CD4-positive, alpha-beta T cell (primary cell): Measurements from ENCODE around the gene CLCF1. TPM values are rescaled to one million over a fixed set of nuclear protein-coding genes. Genes with fewer than 3 reads are reported as not detected.

Source experiments
- ATAC-seq: fragments of 200-7000 bp; cut with Tn5 transposase; one replicate; pipeline ENCODE4 v1.10.0; 2022; ENCODE audit warnings: mild to moderate bottlenecking; ENCODE audit not compliant: poor library complexity
- CTCF ChIA-PET: fragments of 350-600 bp; sonication (Branson Sonifier 250); formaldehyde crosslinking; loops from one replicate; lab custom pipeline; 2021; ENCODE audit warnings: antibody characterized with exemption, inconsistent platforms; lab: Charles Lee
- POLR2A ChIA-PET: fragments of 350-600 bp; sonication (Branson Sonifier 250); formaldehyde crosslinking; loops from one replicate; lab custom pipeline; 2021; ENCODE audit warnings: antibody characterized with exemption, inconsistent platforms; lab: Charles Lee
- DNase-seq, 14 experiments: peaks; one replicate each; pipeline ENCODE4 v3.0.0-alpha.2; 2013 to 2020; ENCODE audit warnings: mixed read lengths in 2 of 14
- H3K27ac ChIP-seq, 2 donors: one replicate each; pipeline versions ENCODE4 v1.5.1 to v1.7.0; 2013; ENCODE audit warnings: low read length in 2 of 2, low read depth in 1 of 2, mild to moderate bottlenecking in 1 of 2
- H3K27me3 ChIP-seq, 2 experiments: 1 replicate in 1 of 2; 2 replicates in 1 of 2; pipeline versions ENCODE4 v1.6.1 to v1.7.0; 2013; ENCODE audit warnings: low read length in 2 of 2, control low read depth in 1 of 2, mild to moderate bottlenecking in 1 of 2, moderate library complexity in 1 of 2; ENCODE audit not compliant: insufficient read depth in 2 of 2, control insufficient read depth in 1 of 2
- H3K36me3 ChIP-seq: one replicate; pipeline ENCODE4 v1.6.1; 2013; ENCODE audit warnings: low read length, control low read depth; ENCODE audit not compliant: insufficient read depth
- H3K4me1 ChIP-seq: one replicate; pipeline ENCODE4 v1.6.1; 2013; ENCODE audit warnings: low read length, control low read depth; ENCODE audit not compliant: insufficient read depth
- H3K4me3 ChIP-seq: one replicate; pipeline ENCODE4 v1.5.1; 2013; ENCODE audit warnings: mild to moderate bottlenecking, low read length, moderate library complexity
- H3K9me3 ChIP-seq, 2 experiments: 1 replicate in 1 of 2; 2 replicates in 1 of 2; pipeline versions ENCODE4 v1.6.1 to v1.7.0; 2013; ENCODE audit warnings: low read length in 2 of 2, mild to moderate bottlenecking in 2 of 2, control low read depth in 1 of 2, moderate library complexity in 1 of 2; ENCODE audit not compliant: control insufficient read depth in 1 of 2, insufficient read depth in 1 of 2
- H3K27ac Mint-ChIP-seq: one replicate; pipeline ENCODE4 v1.8.0; 2020; ENCODE audit warnings: mixed read lengths
- H3K27me3 Mint-ChIP-seq: one replicate; pipeline ENCODE4 v1.8.0; 2021; ENCODE audit warnings: mixed read lengths
- H3K36me3 Mint-ChIP-seq: one replicate; pipeline ENCODE4 v1.8.0; 2021; ENCODE audit warnings: low read depth, mixed read lengths
- H3K4me1 Mint-ChIP-seq: one replicate; pipeline ENCODE4 v1.8.0; 2021; ENCODE audit warnings: low read depth, mixed read lengths
- H3K4me3 Mint-ChIP-seq: one replicate; pipeline ENCODE4 v1.8.0; 2020; ENCODE audit warnings: mild to moderate bottlenecking, mixed read lengths
- H3K9me3 Mint-ChIP-seq: one replicate; pipeline ENCODE4 v1.8.0; 2020; ENCODE audit warnings: mixed read lengths
- intact Hi-C, 2 experiments: fragments of 100-400 bp; cut with DNase I in 1 of 2; cut with micrococcal nuclease in 1 of 2; formaldehyde crosslinking; loops; one replicate each; pipeline versions ENCODE4 v1.15.1 to v1.9.0; 2023 to 2025; cut with DNase I, micrococcal nuclease
- total RNA-seq, 174 experiments: library from RNA in 2 of 174; stranded (reverse) in 2 of 174; gene quantifications; one replicate each; pipeline ENCODE4 v1.2.3 and lab custom pipeline; 2021 to 2026
- TF ChIP-seq, protein P1 (sequence below): fragments of 200-600 bp; IDR thresholded peaks from one replicate; pipeline ENCODE4 v1.8.0; 2022; ENCODE audit warnings: antibody characterized with exemption, mild to moderate bottlenecking

CLCF1 gene
- total RNA-seq, 2 experiments from 2014 or later, result 6.0 to 6.9 TPM

DNA sequence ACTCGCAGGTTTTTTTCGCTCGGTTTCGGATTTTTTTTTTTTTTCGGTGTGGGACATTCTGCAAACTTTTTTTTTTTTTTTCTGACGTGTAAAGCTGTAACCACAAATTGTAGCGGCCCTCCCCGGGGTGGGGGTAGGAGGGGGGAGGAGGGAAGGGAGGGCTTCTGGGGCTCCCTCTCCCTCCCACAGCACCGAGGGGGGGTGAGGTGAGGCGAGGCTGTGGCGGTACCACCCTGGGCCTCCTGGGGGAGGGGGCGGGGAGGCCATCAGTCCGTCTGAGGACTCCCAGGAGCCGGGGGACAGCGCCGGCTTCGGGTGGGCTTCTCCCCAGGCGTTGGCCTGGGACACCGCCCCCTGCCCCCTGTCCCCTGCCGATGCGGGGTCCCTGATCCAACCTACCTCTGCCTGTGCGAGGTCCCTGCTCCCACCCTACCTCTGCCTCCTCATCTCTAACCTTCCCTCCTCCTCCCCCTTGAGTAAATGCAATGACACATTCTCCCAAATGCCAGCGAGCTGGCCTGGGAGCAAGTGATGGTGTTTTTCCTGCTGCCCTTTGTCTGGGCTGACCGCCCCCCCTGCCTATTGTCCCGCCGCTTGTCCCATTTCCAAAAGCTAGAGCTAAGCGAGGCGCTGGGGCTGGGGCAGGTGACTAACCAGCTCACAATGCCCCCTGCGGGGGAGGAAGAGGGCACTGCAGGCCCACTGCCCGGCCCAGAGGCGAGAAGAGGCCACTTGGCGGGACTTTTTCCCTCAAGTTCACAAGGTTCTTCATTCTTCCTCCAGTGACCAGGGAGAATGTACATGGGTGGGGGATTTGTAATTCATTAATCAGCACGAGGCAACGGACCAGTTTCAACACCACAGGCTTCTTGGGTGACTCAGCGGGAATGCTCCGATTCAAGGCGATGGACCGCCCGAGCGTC, 511 bp upstream of the CLCF1 start:
- Mint-ChIP-seq H3K27me3 (peaks cover 42% of the 10 kb centered on the region), H3K9me3 (no peaks in the 10 kb centered on the region)
- peak; percentile 70 to 93 (median 76) for DNase-seq

DNA sequence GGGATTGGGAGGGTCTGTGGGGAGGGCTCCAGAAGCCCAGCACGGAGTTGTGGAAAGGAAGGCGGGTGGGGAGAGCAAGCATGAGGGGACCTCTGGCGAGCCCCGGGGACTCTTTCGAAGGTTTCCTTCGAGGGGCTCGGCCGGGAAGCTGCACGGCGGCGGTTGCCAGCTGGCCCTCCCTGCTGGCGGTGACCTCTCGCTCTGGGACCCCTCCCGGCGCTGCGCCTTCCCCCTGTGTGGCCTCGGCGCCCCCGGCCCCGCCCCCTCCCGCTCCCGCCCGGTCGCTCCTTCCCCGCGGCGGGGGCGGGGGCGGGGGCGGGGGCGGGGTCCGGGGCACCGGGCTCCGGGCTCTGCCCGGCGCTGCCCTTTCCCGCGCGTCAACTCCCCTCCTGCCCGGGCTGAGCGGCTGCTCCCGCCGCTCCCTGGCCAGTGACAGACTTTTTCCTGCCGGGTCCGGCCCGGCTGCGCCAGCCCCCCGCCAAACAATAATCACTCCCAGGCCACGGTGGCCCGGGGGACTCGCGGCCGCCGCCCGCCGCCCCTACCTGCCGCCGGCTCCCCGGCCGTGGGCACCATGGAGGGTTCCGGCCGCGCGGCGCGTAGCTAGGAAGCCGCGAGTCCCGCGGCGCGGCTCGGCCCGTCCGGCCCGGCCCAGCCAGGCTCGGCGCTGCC, 941 bp downstream of the CLCF1 start:
- peaks cover 67% of the 10 kb centered on the region for H3K4me1 Mint-ChIP-seq
- Histone ChIP-seq H3K36me3 (no peaks in the 10 kb centered on the region), H3K9me3 (no peaks in the 10 kb centered on the region), H3K27me3 (peaks cover 6 to 16% of the 10 kb centered on the region in 2 experiments), H3K27ac (peak overlapping the region in 1 of 2 donors; percentile 30), H3K4me3 (peak overlapping the region; percentile 46), H3K4me1 (peaks cover 75% of the 10 kb centered on the region)
- H3K27ac Mint-ChIP-seq, result no peak overlapping the region
- CTCF ChIA-PET, result interaction anchor here (1.8 to 5.6 kb wide), 5 partner anchors 10 to 27 kb away, joined by 4 to 32 read pairs (median 16); no protein-coding TSS in a partner anchor
- H3K4me3 Mint-ChIP-seq, result no peak overlapping the region
- intact Hi-C loops, result no loop called here
- H3K9me3 Mint-ChIP-seq, result no peaks in the 10 kb centered on the region
- H3K27me3 Mint-ChIP-seq, result peaks cover 42% of the 10 kb centered on the region
- ATAC-seq, result no peak
- peak in 2 of 14 experiments; percentile 25 to 40 for DNase-seq
- peaks cover 5% of the 10 kb centered on the region for H3K36me3 Mint-ChIP-seq
- POLR2A ChIA-PET, result interaction anchor here (0.8 to 8.2 kb wide), 9 partner anchors 9 to 132 kb away, joined by 3 to 81 read pairs (median 5); partner anchors contain the start of genes AIP, POLD4 and SSH3
- TF ChIP-seq, protein P1, sequence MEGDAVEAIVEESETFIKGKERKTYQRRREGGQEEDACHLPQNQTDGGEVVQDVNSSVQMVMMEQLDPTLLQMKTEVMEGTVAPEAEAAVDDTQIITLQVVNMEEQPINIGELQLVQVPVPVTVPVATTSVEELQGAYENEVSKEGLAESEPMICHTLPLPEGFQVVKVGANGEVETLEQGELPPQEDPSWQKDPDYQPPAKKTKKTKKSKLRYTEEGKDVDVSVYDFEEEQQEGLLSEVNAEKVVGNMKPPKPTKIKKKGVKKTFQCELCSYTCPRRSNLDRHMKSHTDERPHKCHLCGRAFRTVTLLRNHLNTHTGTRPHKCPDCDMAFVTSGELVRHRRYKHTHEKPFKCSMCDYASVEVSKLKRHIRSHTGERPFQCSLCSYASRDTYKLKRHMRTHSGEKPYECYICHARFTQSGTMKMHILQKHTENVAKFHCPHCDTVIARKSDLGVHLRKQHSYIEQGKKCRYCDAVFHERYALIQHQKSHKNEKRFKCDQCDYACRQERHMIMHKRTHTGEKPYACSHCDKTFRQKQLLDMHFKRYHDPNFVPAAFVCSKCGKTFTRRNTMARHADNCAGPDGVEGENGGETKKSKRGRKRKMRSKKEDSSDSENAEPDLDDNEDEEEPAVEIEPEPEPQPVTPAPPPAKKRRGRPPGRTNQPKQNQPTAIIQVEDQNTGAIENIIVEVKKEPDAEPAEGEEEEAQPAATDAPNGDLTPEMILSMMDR, result no peak

More for the DNA sequence above, 511 bp upstream of the CLCF1 start:
- Mint-ChIP-seq H3K4me3 (peak overlapping the region; percentile 94), H3K4me1 (peaks cover 53% of the 10 kb centered on the region), H3K36me3 (peaks cover 5% of the 10 kb centered on the region), H3K27ac (peak overlapping the region; percentile 91)
- intact Hi-C loops, result loop anchor here in 1 of 2 experiments (1.0 kb wide), 1 partner anchor 21 kb away; the partner anchor contains the start of gene POLD4
- Histone ChIP-seq H3K4me1 (peaks cover 63% of the 10 kb centered on the region), H3K27me3 (peaks cover 6 to 16% of the 10 kb centered on the region in 2 experiments), H3K27ac (no peak overlapping the region), H3K36me3 (no peaks in the 10 kb centered on the region), H3K4me3 (peak overlapping the region; percentile 48), H3K9me3 (no peaks in the 10 kb centered on the region)
- ATAC-seq, result peak; percentile 84
- ChIA-PET POLR2A (interaction anchor here (0.6 to 8.2 kb wide), 15 partner anchors 7 to 240 kb away, joined by 3 to 81 read pairs (median 4); partner anchors contain the start of genes AIP, POLD4, PPP1CA and PTPRCAP), CTCF (interaction anchor here (0.8 to 5.6 kb wide), 7 partner anchors 8 to 82 kb away, joined by 3 to 24 read pairs (median 11); partner anchors contain the start of gene PPP1CA)
- TF ChIP-seq, protein P1, result peak; percentile 40

DNA sequence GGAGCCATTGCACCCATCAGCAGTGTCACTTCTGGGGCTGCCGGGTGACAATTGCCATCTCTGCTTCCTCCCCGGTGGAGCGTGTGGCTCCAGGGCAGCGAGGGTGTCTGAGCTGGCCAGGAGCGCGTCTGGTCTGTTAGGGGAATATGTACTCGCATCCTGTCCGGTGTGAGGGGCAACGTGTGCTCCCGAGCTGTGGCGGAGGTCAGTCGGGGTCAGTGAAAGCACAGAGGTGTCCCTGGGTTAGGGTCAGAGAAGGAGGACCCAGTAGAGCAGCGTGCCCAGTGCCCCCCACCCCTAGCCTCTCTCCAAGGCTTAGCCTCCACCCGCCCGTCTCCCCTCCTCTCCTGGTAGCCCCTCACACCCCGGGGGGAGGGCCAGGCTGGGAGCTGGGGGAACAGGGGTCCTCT, 1.5 kb downstream of the CLCF1 start:
- DNase-seq (peak in 1 of 14 experiments; percentile 40), ATAC-seq (no peak)
- Mint-ChIP-seq H3K27me3 (peaks cover 38% of the 10 kb centered on the region), H3K36me3 (peaks cover 5% of the 10 kb centered on the region), H3K9me3 (no peaks in the 10 kb centered on the region), H3K4me1 (peaks cover 66% of the 10 kb centered on the region), H3K4me3 (peak overlapping the region; percentile 94), H3K27ac (peak overlapping the region; percentile 85)
- H3K36me3 ChIP-seq, result no peaks in the 10 kb centered on the region
- peak overlapping the region in 1 of 2 donors; percentile 30 for H3K27ac ChIP-seq
- peaks cover 80% of the 10 kb centered on the region for H3K4me1 ChIP-seq
- POLR2A ChIA-PET, result interaction anchor here (2.1 to 8.2 kb wide), 3 partner anchors 9 to 26 kb away, joined by 8 to 81 read pairs (median 9); partner anchors contain the start of gene POLD4
- intact Hi-C loops, result no loop called here
- H3K9me3 ChIP-seq, result no peaks in the 10 kb centered on the region
- peaks cover 6 to 16% of the 10 kb centered on the region in 2 experiments for H3K27me3 ChIP-seq
- TF ChIP-seq, protein P1, result no peak
- CTCF ChIA-PET, result interaction anchor here (1.9 to 3.0 kb wide), 3 partner anchors 9 to 26 kb away, joined by 4 to 32 read pairs (median 10); no protein-coding TSS in a partner anchor
- H3K4me3 ChIP-seq, result peak overlapping the region; percentile 46
